ENCODE data around the gene TAAR8.

DNA sequence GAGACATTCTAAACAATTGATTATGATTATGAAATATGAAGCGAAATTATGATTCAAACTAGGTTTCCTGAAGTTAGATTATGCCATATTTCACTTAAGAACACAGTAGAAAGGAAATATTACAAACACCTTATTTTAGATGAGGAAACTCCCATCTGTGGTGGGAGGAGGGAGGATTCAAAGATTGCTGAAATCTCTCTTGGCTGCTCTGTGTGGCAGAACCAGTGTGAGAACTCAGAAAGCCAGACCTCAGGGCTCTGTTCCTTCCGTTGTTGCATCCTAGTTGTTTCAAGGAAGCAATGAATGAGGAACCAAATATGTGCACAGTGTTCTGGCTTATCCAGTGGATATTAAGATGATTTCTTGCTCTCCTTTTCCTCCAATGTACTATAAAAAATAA lies 35.0 kb downstream of the TAAR8 start:
- TF ChIP-seq ZFP30 (CRISPR knock-in tag; IDR thresholded peaks at IDR 0.05) (no peak), ARNTL (CRISPR knock-in tag; IDR thresholded peaks at IDR 0.05; ENCODE audit: borderline replicate concordance, low read depth) (no peak), PATZ1 (CRISPR knock-in tag; IDR thresholded peaks at IDR 0.05; ENCODE audit: borderline replicate concordance) (no peak)
